Sigmoid colon (tissue), 7 donors: ENCODE results near the gene FAM174B. TPM values are rescaled to one million over a fixed set of nuclear protein-coding genes. Genes with fewer than 3 reads are reported as not detected.

ENCODE experiments used
- DNase-seq: peaks from one replicate; pipeline ENCODE4 v3.0.0-alpha.2; 2019
- H3K27ac ChIP-seq, 4 donors: fragments of 200-600 bp; sonication (generic); one replicate each; pipeline ENCODE4 v1.5.1; 2016 to 2019; ENCODE audit warnings: mild to moderate bottlenecking in 1 of 4
- H3K27me3 ChIP-seq, 3 donors: fragments of 200-600 bp; sonication (generic); one replicate each; pipeline ENCODE4 v1.5.1; 2019; ENCODE audit warnings: mild to moderate bottlenecking in 1 of 3
- H3K36me3 ChIP-seq, 4 donors: fragments of 200-600 bp; sonication (generic); one replicate each; pipeline ENCODE4 v1.5.1; 2016 to 2019
- H3K4me1 ChIP-seq, 4 donors: fragments of 200-600 bp; sonication (generic); one replicate each; pipeline ENCODE4 v1.5.1; 2017 to 2019
- H3K4me3 ChIP-seq, 4 donors: fragments of 200-600 bp; sonication (generic); one replicate each; pipeline ENCODE4 v1.5.1; 2017 to 2019; ENCODE audit warnings: mild to moderate bottlenecking in 2 of 4, moderate library complexity in 1 of 4
- H3K9me3 ChIP-seq, 4 donors: fragments of 200-600 bp in 3 of 4; sonication (generic) in 3 of 4; one replicate each; pipeline versions ENCODE4 v1.5.1 to v1.6.1; 2013 to 2019
- CTCF ChIP-seq, 4 experiments: fragments of 450-650 bp in 3 of 4; fragments of 200-600 bp in 1 of 4; IDR thresholded peaks; one replicate each; pipeline ENCODE4 v1.5.1; 2016 to 2019; ENCODE audit warnings: antibody characterized with exemption in 4 of 4, mild to moderate bottlenecking in 3 of 4, moderate library complexity in 2 of 4
- EP300 ChIP-seq, 4 donors: sonication (generic); formaldehyde crosslinking; IDR thresholded peaks; one replicate each; pipeline ENCODE4 v1.6.1; 2017; ENCODE audit warnings: antibody characterized with exemption in 4 of 4
- POLR2A ChIP-seq, 2 donors: fragments of 450-650 bp; IDR thresholded peaks; one replicate each; pipeline ENCODE4 v1.6.1; 2016; ENCODE audit warnings: antibody characterized with exemption in 2 of 2, mild to moderate bottlenecking in 2 of 2, moderate library complexity in 2 of 2
- POLR2AphosphoS5 ChIP-seq, 4 donors: sonication (generic); formaldehyde crosslinking; IDR thresholded peaks; one replicate each; pipeline ENCODE4 v1.6.1; 2017; ENCODE audit warnings: antibody characterized with exemption in 4 of 4
- WGBS, 2 donors: extraction: QIAGEN DNeasy Blood & Tissue Kit; methylation state at CpG; one replicate each; pipeline ENCODE4 v1.1.7; 2013; 5-methylcytosine and 5-hydroxymethylcytosine counted together
- intact Hi-C: fragments of 100-400 bp; cut with DNase I; formaldehyde crosslinking; loops from one replicate; pipeline ENCODE4 v1.15.1; 2023
- polyA plus RNA-seq, 3 donors: library from polyadenylated mRNA; stranded (reverse); fragments of 200-250 nt; gene quantifications; one replicate each; pipeline ENCODE4 v1.2.3, GENCODE V29; 2013
- total RNA-seq, 4 donors: library from RNA; depleted of rRNA; stranded (reverse); fragments of >200 nt; gene quantifications; one replicate each; pipeline ENCODE4 v1.1.0, GENCODE V29; 2016
- donor health status: healthy with polysubstance abuse.
- donor health status: Bipolar disorder and iron deficiency.
- donor health status: healthy.

FAM174B gene
- total and polyA plus RNA-seq, 7 donors, result 5.3 to 38.9 (median 8.1) TPM

GRCh38 chr15:92656089-92656488 lies 514 bp upstream of the FAM174B start:
- peak overlapping the region in 3 of 4 donors; percentile 56 to 70 (median 59) for H3K27ac ChIP-seq
- H3K4me3 ChIP-seq, result peak overlapping the region in 3 of 4 donors; percentile 50 to 72 (median 64)
- 86 to 93% methylated on average over 6 of the region's 6 CpGs for WGBS, 2 donors
- peaks cover 0 to 29% (median 18%) of the 10 kb centered on the region in 4 donors for H3K4me1 ChIP-seq
- no peak for DNase-seq
- H3K9me3 ChIP-seq, result no peaks in the 10 kb centered on the region
- H3K27me3 ChIP-seq, result no peaks in the 10 kb centered on the region
- intact Hi-C loops, result no loop called here
- no peaks in the 10 kb centered on the region for H3K36me3 ChIP-seq
- TF ChIP-seq POLR2AphosphoS5 (IDR thresholded peaks at IDR 0.05), result no peak
- TF ChIP-seq EP300 (IDR thresholded peaks at IDR 0.05), result no peak
- no peak for TF ChIP-seq CTCF (IDR thresholded peaks at IDR 0.05)
- TF ChIP-seq POLR2A (IDR thresholded peaks at IDR 0.05), result no peak

GRCh38 chr15:92654662-92655061 lies 913 bp downstream of the FAM174B start:
- Histone ChIP-seq H3K4me3 (peak overlapping the region; percentile 36 to 72 (median 57)), H3K27me3 (no peaks in the 10 kb centered on the region), H3K9me3 (no peaks in the 10 kb centered on the region), H3K36me3 (no peaks in the 10 kb centered on the region), H3K27ac (peak overlapping the region in 3 of 4 donors; percentile 41 to 70 (median 59)), H3K4me1 (peaks cover 0 to 36% (median 18%) of the 10 kb centered on the region in 4 donors)
- intact Hi-C loops, result no loop called here
- no peak for DNase-seq
- TF ChIP-seq EP300 (IDR thresholded peaks at IDR 0.05) (no peak), POLR2A (IDR thresholded peaks at IDR 0.05) (no peak), CTCF (IDR thresholded peaks at IDR 0.05) (no peak), POLR2AphosphoS5 (IDR thresholded peaks at IDR 0.05) (no peak)
- WGBS, 2 donors, result 27 to 55% methylated on average over 7 of the region's 7 CpGs

- no peaks in the 10 kb centered on the region for H3K9me3 ChIP-seq
- H3K4me1 ChIP-seq, result peaks cover 0 to 36% (median 18%) of the 10 kb centered on the region in 4 donors
- H3K36me3 ChIP-seq, result no peaks in the 10 kb centered on the region
- intact Hi-C loops, result no loop called here
- peak; percentile 76 for DNase-seq
- H3K4me3 ChIP-seq, result peak overlapping the region in 2 of 4 donors; percentile 50 to 64
- WGBS, 2 donors, result 51 to 68% methylated on average over 7 of the region's 7 CpGs
- peak overlapping the region in 3 of 4 donors; percentile 41 to 70 (median 59) for H3K27ac ChIP-seq
- H3K27me3 ChIP-seq, result no peaks in the 10 kb centered on the region
- no peak for TF ChIP-seq CTCF (IDR thresholded peaks at IDR 0.05)
- peak in 2 of 4 donors; percentile 27 to 41 for TF ChIP-seq POLR2AphosphoS5 (IDR thresholded peaks at IDR 0.05)
Observed at GRCh38 chr15:92653836-92654539, 1.6 kb downstream of the FAM174B start.

- no peaks in the 10 kb centered on the region for H3K27me3 ChIP-seq
- H3K4me1 ChIP-seq, result peaks cover 0 to 36% (median 18%) of the 10 kb centered on the region in 4 donors
- peak overlapping the region in 1 of 4 donors; percentile 70 for H3K27ac ChIP-seq
- WGBS, 2 donors, result 94 to 95% methylated on average over 5 of the region's 5 CpGs
- no peak overlapping the region for H3K4me3 ChIP-seq
- H3K36me3 ChIP-seq, result no peaks in the 10 kb centered on the region
- TF ChIP-seq EP300 (IDR thresholded peaks at IDR 0.05) (no peak), CTCF (IDR thresholded peaks at IDR 0.05) (no peak), POLR2AphosphoS5 (IDR thresholded peaks at IDR 0.05) (no peak), POLR2A (IDR thresholded peaks at IDR 0.05) (no peak)
- intact Hi-C loops, result no loop called here
- H3K9me3 ChIP-seq, result no peaks in the 10 kb centered on the region
- DNase-seq, result no peak
Observed at GRCh38 chr15:92653366-92653765, 2.2 kb downstream of the FAM174B start.
